Adipocyte (in vitro differentiated cells): ENCODE measurements around the gene PLEKHO1.

ENCODE experiments used
- DNase-seq: peaks from one replicate; pipeline ENCODE4 v3.0.0-alpha.2; 2015; ENCODE audit warnings: low read depth
- H3K27me3 ChIP-seq: replicated peaks from 2 replicates; pipeline ENCODE4 v1.7.0; 2013; ENCODE audit warnings: mild to moderate bottlenecking, low read length, moderate library complexity; ENCODE audit not compliant: control insufficient read depth, insufficient read depth
- H3K36me3 ChIP-seq: 2 replicates; pipeline ENCODE4 v1.7.0; 2013; ENCODE audit warnings: low read length, mild to moderate bottlenecking, moderate library complexity; ENCODE audit not compliant: control insufficient read depth, insufficient read depth, severe bottlenecking
- H3K4me1 ChIP-seq: 2 replicates; pipeline ENCODE4 v1.7.0; 2013; ENCODE audit warnings: mild to moderate bottlenecking, low read length, moderate library complexity; ENCODE audit not compliant: control insufficient read depth, insufficient read depth
- H3K4me3 ChIP-seq: 2 replicates; pipeline ENCODE4 v1.7.0; 2013; ENCODE audit warnings: mild to moderate bottlenecking, low read length, moderate library complexity
- H3K9ac ChIP-seq: 2 replicates; pipeline ENCODE4 v1.7.0; 2013; ENCODE audit warnings: mild to moderate bottlenecking, low read length, moderate library complexity
- H3K9me3 ChIP-seq: 2 replicates; pipeline ENCODE4 v1.7.0; 2013; ENCODE audit warnings: mild to moderate bottlenecking, low read length, moderate library complexity; ENCODE audit not compliant: control insufficient read depth

Gene PLEKHO1

DNA sequence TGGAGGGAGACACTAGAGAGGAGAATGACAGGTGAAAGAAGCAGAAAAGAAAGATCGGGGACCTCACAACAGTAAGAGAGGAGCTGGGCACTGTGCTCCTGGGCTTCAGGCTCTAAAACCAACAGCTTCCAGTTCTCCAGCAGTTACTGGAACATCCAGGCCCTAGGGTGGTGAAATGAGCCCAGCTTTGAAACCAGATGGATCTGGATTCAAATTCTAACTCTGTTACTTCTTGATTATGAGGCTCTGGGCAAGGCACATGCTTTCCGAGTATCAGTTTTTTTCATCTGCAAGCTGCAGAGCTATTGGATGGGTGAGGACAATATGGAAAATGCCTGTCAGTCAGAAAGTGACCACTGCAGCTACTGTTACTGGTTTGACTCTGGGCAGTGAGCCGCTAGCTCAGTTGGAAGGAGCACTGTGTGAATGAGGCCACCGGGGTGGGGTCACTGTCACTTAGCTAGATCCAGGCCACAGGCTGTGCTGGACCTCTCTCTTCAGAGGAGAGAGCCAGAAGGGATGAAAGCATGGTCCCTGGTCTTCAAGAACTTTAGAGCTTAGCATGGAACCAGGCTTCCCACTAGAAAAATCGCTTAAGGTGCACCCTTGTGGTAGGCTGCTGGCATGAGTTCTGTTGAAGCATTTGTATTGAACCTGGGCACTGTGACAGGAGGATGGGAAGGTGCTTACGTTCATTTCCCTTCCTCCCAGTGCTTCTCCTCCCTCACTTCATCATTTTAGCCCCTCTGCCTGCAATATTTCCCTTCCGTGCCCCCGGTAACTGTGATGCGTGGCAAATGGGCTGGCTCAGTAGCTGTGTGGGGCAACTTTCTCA lies 12.2 kb downstream of the PLEKHO1 start:
- H3K36me3 ChIP-seq, result peaks cover 27% of the 10 kb centered on the region
- DNase-seq, result peak; percentile 8
- peak overlapping the region; percentile 90 for H3K9ac ChIP-seq
- H3K27me3 ChIP-seq, result no peaks in the 10 kb centered on the region
- H3K9me3 ChIP-seq, result no peaks in the 10 kb centered on the region
- H3K4me3 ChIP-seq, result peak overlapping the region; percentile 76
- H3K4me1 ChIP-seq, result peaks cover 26% of the 10 kb centered on the region

DNA sequence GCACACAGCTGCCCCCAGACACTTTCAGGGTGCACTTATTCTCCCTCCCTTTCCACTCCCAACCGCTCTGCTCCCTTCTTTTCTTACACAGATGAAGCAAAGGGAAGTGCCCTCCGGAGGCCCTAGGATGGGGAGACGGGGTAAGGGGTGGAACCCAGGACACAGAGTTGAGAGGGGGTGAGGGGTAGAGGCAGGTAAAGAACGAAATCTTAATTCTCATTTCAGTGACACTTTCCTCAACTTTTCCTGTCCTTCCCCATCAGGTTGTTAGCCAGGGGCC lies 12.8 kb downstream of the PLEKHO1 start:
- peaks cover 26% of the 10 kb centered on the region for H3K4me1 ChIP-seq
- no peak for DNase-seq
- H3K9ac ChIP-seq, result peak overlapping the region; percentile 90
- no peaks in the 10 kb centered on the region for H3K9me3 ChIP-seq
- peaks cover 21% of the 10 kb centered on the region for H3K36me3 ChIP-seq
- H3K4me3 ChIP-seq, result peak overlapping the region; percentile 76
- H3K27me3 ChIP-seq, result no peaks in the 10 kb centered on the region

DNA sequence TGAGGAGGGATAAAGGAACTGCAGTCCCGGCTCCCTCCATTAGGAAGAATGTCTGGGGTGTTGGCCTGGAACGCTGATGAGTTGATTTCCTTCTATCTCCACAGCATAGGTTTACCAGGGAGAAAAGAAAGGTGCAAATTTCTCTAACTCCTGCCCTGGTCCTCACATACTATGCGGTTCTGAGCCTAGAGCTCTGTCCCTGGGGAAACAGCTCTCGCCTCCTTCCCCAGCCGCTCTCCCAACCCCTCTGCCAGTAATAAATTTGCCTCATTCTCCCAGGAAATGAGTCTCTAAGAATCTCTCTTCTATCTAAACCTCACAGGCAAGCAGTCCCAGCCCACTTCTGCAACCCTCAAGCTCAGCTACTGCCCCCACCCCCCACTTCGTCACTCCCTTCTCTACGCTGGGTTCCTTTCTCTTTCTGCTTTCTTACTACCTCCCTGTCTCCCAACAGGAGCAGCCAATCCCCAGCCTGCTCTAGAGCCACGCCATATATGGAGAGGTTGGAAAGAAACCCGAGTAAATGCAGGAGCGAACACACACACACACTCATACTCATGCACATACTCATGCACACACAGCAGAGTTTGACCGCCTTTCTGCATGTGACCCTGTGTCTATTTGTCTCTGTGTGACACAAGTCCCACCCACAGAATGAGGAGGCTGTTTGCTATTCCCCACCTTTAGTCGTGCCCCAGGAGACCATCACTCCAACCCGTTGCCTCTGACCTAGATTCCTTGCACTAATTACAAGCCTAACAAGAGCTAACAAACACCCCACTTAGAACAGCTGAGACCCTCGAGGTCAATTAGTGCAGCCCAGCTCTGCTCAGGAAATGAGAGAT lies 13.4 kb downstream of the PLEKHO1 start:
- H3K9ac ChIP-seq, result peak overlapping the region; percentile 90
- no peaks in the 10 kb centered on the region for H3K9me3 ChIP-seq
- H3K4me3 ChIP-seq, result peak overlapping the region; percentile 76
- peaks cover 16% of the 10 kb centered on the region for H3K36me3 ChIP-seq
- no peaks in the 10 kb centered on the region for H3K27me3 ChIP-seq
- H3K4me1 ChIP-seq, result peaks cover 26% of the 10 kb centered on the region
- peak; percentile 96 for DNase-seq

DNA sequence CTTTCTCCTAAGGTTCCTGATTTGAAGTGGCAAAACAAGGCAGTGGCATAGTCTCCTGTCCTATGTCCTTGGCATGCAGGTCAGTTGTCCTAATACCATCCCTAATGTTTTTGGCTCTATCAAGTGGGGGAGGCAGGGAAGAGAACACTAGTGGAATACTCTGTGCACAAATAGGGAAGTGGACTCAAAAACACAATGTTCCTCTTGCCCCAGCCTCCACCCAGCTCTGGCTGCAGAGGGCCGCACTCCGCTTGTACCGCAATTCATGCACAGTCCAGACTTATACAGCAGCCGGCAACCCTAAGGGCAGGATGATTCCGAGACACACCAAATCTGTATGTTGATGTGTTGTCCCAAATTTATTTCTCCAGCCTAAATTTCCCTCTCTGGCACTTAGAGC lies 14.5 kb downstream of the PLEKHO1 start:
- Histone ChIP-seq H3K9ac (peak overlapping the region; percentile 90), H3K4me1 (peaks cover 26% of the 10 kb centered on the region), H3K36me3 (peaks cover 8% of the 10 kb centered on the region), H3K9me3 (no peaks in the 10 kb centered on the region), H3K4me3 (no peak overlapping the region), H3K27me3 (no peaks in the 10 kb centered on the region)
- no peak for DNase-seq

DNA sequence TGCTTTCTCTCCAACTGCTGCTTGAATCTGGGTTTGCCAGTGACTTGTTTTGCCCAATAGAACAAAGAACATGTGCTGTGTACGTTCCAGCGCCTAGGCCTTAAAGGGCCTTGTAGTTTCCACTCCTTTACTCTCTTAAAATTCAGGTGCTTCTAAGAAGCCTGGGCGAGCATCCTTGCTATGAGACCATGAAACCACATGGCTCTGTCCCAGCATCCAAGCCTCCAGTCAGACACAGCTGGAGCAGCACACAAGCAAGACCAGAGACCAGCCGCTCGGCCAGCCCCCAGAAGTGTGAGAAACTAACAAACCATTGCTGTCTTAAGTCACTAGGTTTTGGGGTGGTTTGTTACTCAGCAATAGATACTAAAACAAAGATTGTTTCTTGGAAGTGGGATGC lies 15.1 kb downstream of the PLEKHO1 start:
- DNase-seq, result no peak
- Histone ChIP-seq H3K4me3 (no peak overlapping the region), H3K36me3 (peaks cover 2% of the 10 kb centered on the region), H3K9ac (no peak overlapping the region), H3K4me1 (peaks cover 26% of the 10 kb centered on the region), H3K9me3 (no peaks in the 10 kb centered on the region), H3K27me3 (no peaks in the 10 kb centered on the region)

DNA sequence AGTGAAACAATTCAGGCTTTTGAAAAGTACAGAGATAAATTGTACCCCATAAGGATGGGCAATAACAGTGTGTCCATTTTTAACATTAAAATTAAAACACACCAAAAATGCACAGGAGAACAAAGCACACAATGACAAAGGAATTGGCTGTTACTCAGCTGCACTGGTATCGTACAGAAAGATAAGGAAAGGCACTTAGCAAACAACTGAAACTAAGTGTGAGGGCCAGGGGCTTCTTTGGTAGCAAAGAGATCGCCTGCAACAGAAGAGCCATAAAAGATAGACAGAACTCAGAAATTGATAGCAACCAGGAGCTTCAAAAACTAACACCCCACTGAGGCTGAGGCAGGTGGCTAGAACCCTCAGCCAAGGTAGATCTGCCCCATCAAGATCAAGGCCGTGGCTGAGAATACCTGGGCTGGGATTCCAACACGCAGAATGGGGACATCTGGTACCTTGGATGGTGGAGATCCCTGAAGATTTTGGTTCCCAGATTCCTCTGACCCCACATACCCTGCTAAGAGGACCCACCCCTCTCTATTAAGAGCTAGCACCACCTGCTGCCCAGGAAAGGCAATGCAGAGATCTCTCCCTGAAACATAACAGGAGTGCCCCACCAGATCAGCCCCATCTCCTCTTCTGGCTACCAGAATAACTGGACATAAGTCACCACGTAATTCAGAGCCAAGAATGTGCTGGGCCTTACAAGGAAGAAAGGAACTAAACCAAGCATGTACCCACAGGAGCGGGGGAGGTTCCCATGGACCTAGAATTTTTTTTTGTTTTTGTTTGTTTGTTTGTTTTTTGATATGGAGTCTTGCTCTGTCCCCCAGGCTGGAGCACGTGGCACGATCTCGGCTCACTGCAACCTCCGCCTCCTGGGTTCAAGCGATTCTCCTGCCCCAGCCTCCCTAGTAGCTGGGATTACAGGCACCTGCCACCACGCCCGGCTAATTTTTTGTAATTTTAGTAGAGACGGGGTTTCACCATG lies 16.2 kb downstream of the PLEKHO1 start:
- no peaks in the 10 kb centered on the region for H3K27me3 ChIP-seq
- no peaks in the 10 kb centered on the region for H3K9me3 ChIP-seq
- peaks cover 26% of the 10 kb centered on the region for H3K4me1 ChIP-seq
- no peak overlapping the region for H3K4me3 ChIP-seq
- no peak overlapping the region for H3K9ac ChIP-seq
- H3K36me3 ChIP-seq, result no peaks in the 10 kb centered on the region
- peak; percentile 69 for DNase-seq

DNA sequence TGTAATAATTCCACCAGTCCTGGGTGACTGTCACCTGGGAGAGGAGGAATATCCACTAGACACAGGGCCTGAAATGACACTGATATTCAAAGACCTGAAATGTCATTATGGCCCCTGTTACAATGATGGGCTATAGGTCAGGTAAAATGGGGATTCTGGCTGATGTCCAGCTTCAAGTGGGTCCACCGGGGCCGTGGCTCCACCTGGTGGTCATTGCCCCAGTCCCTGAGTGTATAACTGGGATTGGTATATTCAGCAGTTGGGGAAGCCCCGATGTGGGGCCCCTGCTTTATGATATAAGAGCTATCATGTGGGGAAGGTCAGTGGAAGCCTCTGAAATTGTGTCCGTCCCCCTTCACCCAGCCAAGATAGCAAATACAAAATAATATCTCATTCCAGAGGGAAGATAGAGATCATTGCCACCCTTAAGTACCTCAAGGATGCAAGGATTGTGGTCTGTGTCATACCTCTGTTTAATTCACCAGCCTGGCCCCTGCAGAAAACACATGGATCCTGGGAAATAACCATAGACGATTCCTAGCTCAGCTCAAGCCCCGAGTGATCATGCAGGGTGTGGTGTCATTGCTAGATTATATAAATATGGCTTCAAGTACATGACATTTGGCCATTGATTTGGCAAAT lies 19.4 kb downstream of the PLEKHO1 start:
- Histone ChIP-seq H3K36me3 (no peaks in the 10 kb centered on the region), H3K4me3 (no peak overlapping the region), H3K9me3 (no peaks in the 10 kb centered on the region), H3K27me3 (no peaks in the 10 kb centered on the region), H3K9ac (no peak overlapping the region), H3K4me1 (peaks cover 1% of the 10 kb centered on the region)
- DNase-seq, result peak; percentile 81

DNA sequence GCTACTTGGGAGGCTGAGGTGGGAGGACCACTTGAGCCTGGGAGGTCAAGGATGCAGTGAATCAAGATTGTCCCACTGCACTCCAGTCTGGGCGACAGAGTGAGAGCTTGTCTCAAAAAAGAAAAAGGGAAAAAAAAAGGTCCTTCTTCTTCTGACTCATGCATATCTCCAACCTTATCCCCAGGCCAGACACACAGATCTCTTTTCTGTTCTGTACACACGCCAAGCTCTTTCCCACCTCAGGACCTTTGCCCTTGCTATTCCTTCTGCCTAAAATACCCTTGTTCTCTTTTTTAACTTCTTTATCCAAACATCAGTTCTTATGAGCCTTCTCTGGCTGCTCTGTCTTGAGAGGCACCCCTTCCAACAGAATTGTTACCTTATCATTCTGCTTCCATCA lies 22.1 kb downstream of the PLEKHO1 start:
- Histone ChIP-seq H3K9ac (no peak overlapping the region), H3K27me3 (no peaks in the 10 kb centered on the region), H3K4me1 (no peaks in the 10 kb centered on the region), H3K36me3 (no peaks in the 10 kb centered on the region), H3K4me3 (no peak overlapping the region), H3K9me3 (no peaks in the 10 kb centered on the region)
- DNase-seq, result no peak

DNA sequence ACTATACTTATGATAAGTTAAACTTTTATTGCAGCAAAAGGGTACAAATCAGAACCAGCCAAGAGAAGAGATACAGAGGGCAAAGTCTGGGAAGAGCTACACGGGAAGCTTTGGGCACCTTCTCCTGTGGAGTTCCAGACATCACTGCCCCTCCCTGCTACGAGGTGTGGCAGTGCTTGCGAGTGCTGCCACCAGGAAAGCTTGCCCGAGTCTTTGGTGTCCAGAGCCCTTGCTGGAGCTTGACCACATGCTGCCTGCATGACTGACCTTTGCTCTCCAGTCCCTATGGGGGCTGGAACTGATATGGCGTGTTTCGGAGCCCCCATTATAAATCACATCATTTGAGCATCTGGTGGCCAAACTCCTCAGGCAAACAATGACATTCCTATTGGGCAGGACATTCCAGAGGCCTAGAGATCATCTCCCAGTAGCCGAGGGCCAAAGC lies 23.4 kb downstream of the PLEKHO1 start:
- DNase-seq, result no peak
- Histone ChIP-seq H3K9me3 (no peaks in the 10 kb centered on the region), H3K4me3 (no peak overlapping the region), H3K36me3 (no peaks in the 10 kb centered on the region), H3K4me1 (peaks cover 6% of the 10 kb centered on the region), H3K9ac (no peak overlapping the region), H3K27me3 (no peaks in the 10 kb centered on the region)

DNA sequence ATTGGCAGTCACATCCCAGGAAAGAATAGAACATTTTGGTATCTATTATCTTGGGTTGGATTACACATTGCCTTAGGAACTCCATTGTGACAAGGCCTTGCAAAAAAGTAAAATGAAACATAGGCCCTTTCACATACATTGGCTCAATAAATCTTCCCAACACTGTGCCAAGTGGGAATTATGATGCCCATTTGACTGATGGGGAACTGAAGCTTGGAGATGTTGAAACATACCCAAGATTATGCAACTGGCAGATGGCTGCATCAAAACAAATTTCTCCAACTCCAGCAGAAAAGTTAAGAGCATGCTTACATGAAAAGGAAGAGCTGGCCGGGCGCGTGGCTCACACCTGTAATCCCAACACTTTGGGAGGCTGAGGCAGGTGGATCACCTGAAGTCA lies 26.9 kb downstream of the PLEKHO1 start:
- no peak overlapping the region for H3K4me3 ChIP-seq
- no peaks in the 10 kb centered on the region for H3K27me3 ChIP-seq
- no peaks in the 10 kb centered on the region for H3K36me3 ChIP-seq
- DNase-seq, result peak; percentile 44
- no peaks in the 10 kb centered on the region for H3K9me3 ChIP-seq
- peaks cover 15% of the 10 kb centered on the region for H3K4me1 ChIP-seq
- H3K9ac ChIP-seq, result no peak overlapping the region
